ENCODE measurements around the gene CEP68.
"Not testable (repeated sequence)": the region's sequence is repeated elsewhere in the genome, so short reads cannot be mapped to it uniquely, and the experiment has no call there.

The CEP68 gene

GRCh38 chr2:65128297-65129190, 72.3 kb downstream of the CEP68 start:
- peak overlapping the region; percentile 96 to 100 for H3K4me3 Mint-ChIP-seq
- peak overlapping the region; percentile 98 to 100 for H3K27ac Mint-ChIP-seq
- no peak for DNase-seq
- peaks cover 49% of the 10 kb centered on the region for H3K36me3 Mint-ChIP-seq (ENCODE audit: insufficient read depth)
- no peaks in the 10 kb centered on the region for H3K27me3 Mint-ChIP-seq
- H3K4me1 Mint-ChIP-seq (ENCODE audit: low read depth in 2 of 2), result peaks cover 33 to 55% of the 10 kb centered on the region in 2 donors
- H3K9me3 Mint-ChIP-seq, result no peaks in the 10 kb centered on the region
- ATAC-seq (replicated peaks), result no peak

GRCh38 chr2:65129286-65129825, 73.1 kb downstream of the CEP68 start:
- Mint-ChIP-seq H3K4me3 (peak overlapping the region; percentile 96 to 100), H3K9me3 (no peaks in the 10 kb centered on the region), H3K27me3 (no peaks in the 10 kb centered on the region), H3K4me1 (ENCODE audit: low read depth in 2 of 2) (peaks cover 32 to 54% of the 10 kb centered on the region in 2 donors), H3K36me3 (ENCODE audit: insufficient read depth) (peaks cover 43% of the 10 kb centered on the region), H3K27ac (peak overlapping the region; percentile 98 to 100)
- ATAC-seq (replicated peaks) (no peak), DNase-seq (peak in 2 of 3 experiments; percentile 5 to 10)

GRCh38 chr2:65129826-65130663, 73.8 kb downstream of the CEP68 start, which contains the start of gene RAB1A:
RAB1A (minus strand) TSS chr2:65130106; CDS start chr2:65129915, 191 bp downstream.
- H3K4me3 Mint-ChIP-seq, result peak within 1 kb of the TSS; percentile 96 to 100
- ATAC-seq (replicated peaks), result peak; percentile 90
- peak; percentile 95 to 97 (median 96) for DNase-seq
- peak within 1 kb of the TSS; percentile 98 to 100 for H3K27ac Mint-ChIP-seq
- H3K4me1 Mint-ChIP-seq (ENCODE audit: low read depth in 2 of 2), result peaks cover 30 to 47% of the 10 kb centered on the region in 2 donors
- H3K36me3 Mint-ChIP-seq (ENCODE audit: insufficient read depth), result peaks cover 37% of the 10 kb centered on the region
- no peaks in the 10 kb centered on the region for H3K27me3 Mint-ChIP-seq
- no peaks in the 10 kb centered on the region for H3K9me3 Mint-ChIP-seq

GRCh38 chr2:65130664-65131175, 74.5 kb downstream of the CEP68 start:
- ATAC-seq (replicated peaks) (peak; percentile 2), DNase-seq (peak in 1 of 3 experiments; percentile 29)
- peak overlapping the region; percentile 96 to 100 for H3K4me3 Mint-ChIP-seq
- no peaks in the 10 kb centered on the region for H3K9me3 Mint-ChIP-seq
- peaks cover 36% of the 10 kb centered on the region for H3K36me3 Mint-ChIP-seq (ENCODE audit: insufficient read depth)
- peaks cover 29 to 41% of the 10 kb centered on the region in 2 donors for H3K4me1 Mint-ChIP-seq (ENCODE audit: low read depth in 2 of 2)
- H3K27ac Mint-ChIP-seq, result peak overlapping the region; percentile 98 to 100
- H3K27me3 Mint-ChIP-seq, result no peaks in the 10 kb centered on the region

- H3K4me3 Mint-ChIP-seq; H3K9me3 Mint-ChIP-seq; H3K27me3 Mint-ChIP-seq; H3K27ac Mint-ChIP-seq; ATAC-seq (replicated peaks); DNase-seq: not testable (repeated sequence)
- Mint-ChIP-seq H3K36me3 (ENCODE audit: insufficient read depth) (peaks cover 26% of the 10 kb centered on the region), H3K4me1 (ENCODE audit: low read depth in 2 of 2) (peaks cover 16 to 22% of the 10 kb centered on the region in 2 donors)
These were observed 76.7 kb downstream of the CEP68 start for GRCh38 chr2:65132930-65133329.

- DNase-seq (no peak), ATAC-seq (replicated peaks) (no peak)
- no peak overlapping the region for H3K27ac Mint-ChIP-seq
- H3K9me3 Mint-ChIP-seq, result no peaks in the 10 kb centered on the region
- peaks cover 22% of the 10 kb centered on the region for H3K36me3 Mint-ChIP-seq (ENCODE audit: insufficient read depth)
- no peak overlapping the region for H3K4me3 Mint-ChIP-seq
- H3K4me1 Mint-ChIP-seq (ENCODE audit: low read depth in 2 of 2), result peaks cover 12 to 15% of the 10 kb centered on the region in 2 donors
- peaks cover 0 to 2% of the 10 kb centered on the region in 2 donors for H3K27me3 Mint-ChIP-seq
These were observed 77.4 kb downstream of the CEP68 start for GRCh38 chr2:65133626-65134025.

GRCh38 chr2:65134158-65134557, 77.9 kb downstream of the CEP68 start:
- Mint-ChIP-seq H3K27ac (no peak overlapping the region), H3K36me3 (ENCODE audit: insufficient read depth) (peaks cover 17% of the 10 kb centered on the region), H3K4me3 (no peak overlapping the region), H3K4me1 (ENCODE audit: low read depth in 2 of 2) (peaks cover 8 to 10% of the 10 kb centered on the region in 2 donors), H3K9me3 (no peaks in the 10 kb centered on the region), H3K27me3 (peaks cover 0 to 8% of the 10 kb centered on the region in 2 donors)
- DNase-seq (no peak), ATAC-seq (replicated peaks) (no peak)

GRCh38 chr2:65136253-65136652, 80.0 kb downstream of the CEP68 start:
- Mint-ChIP-seq H3K9me3 (no peaks in the 10 kb centered on the region), H3K27me3 (peaks cover 0 to 12% of the 10 kb centered on the region in 2 donors), H3K36me3 (ENCODE audit: insufficient read depth) (peaks cover 3% of the 10 kb centered on the region), H3K4me3 (no peak overlapping the region), H3K27ac (no peak overlapping the region), H3K4me1 (ENCODE audit: low read depth in 2 of 2) (no peaks in the 10 kb centered on the region)
- DNase-seq, result no peak
- ATAC-seq (replicated peaks), result no peak

All from effector memory CD8-positive, alpha-beta T cell (primary cell).